A673 (cell line): Measurements from ENCODE around the gene WNT11.

Experiments used
- CTCF ChIP-seq: fragments of 300-800, 200-600 bp; sonication (generic); conservative IDR thresholded peaks from 2 replicates; pipeline ENCODE4 v1.5.1; 2017; ENCODE audit warnings: low read depth, mild to moderate bottlenecking, antibody characterized with exemption, low read length, moderate library complexity, mixed read lengths
- EZH2 ChIP-seq: fragments of 200-600 bp; sonication (generic); IDR thresholded peaks from 2 replicates; pipeline ENCODE4 v1.6.1; 2017; ENCODE audit warnings: borderline replicate concordance, low read depth, mild to moderate bottlenecking, mixed read lengths, antibody characterized with exemption, low read length; ENCODE audit not compliant: poor library complexity, severe bottlenecking

GRCh38 chr11:76197332-76197731, 9.0 kb downstream of the WNT11 start:
- TF ChIP-seq CTCF (no peak), EZH2 (no peak)
